Keratinocyte (primary cell): ENCODE measurements around the gene SLC9A4.

Experiments
- CTCF ChIP-seq, 3 experiments: IDR thresholded peaks in 1 of 3; conservative IDR thresholded peaks in 1 of 3; optimal IDR thresholded peaks in 1 of 3; 2 replicates in 2 of 3; 3 replicates in 1 of 3; pipeline versions ENCODE3 to v1.5.1; 2011; ENCODE audit warnings: low read length in 3 of 3, mild to moderate bottlenecking in 3 of 3, moderate library complexity in 2 of 3, control low read depth in 1 of 3, inconsistent platforms in 1 of 3; ENCODE audit not compliant: insufficient read depth in 2 of 3; ENCODE audit errors: extremely low read depth in 1 of 3
- EZH2 ChIP-seq: IDR thresholded peaks from one replicate; pipeline ENCODE4 v1.6.1; 2012; ENCODE audit warnings: inconsistent platforms, mild to moderate bottlenecking, low read length, moderate library complexity

GRCh38 chr2:102522162-102522561 lies 49.1 kb downstream of the SLC9A4 start:
- TF ChIP-seq CTCF (optimal IDR thresholded peaks at IDR 0.05 in 1 of 3, IDR thresholded peaks at IDR 0.05 in 1 of 3, conservative IDR thresholded peaks at IDR 0.05 in 1 of 3; ENCODE audit: extremely low read depth in 1 of 3, insufficient read depth in 2 of 3, low read length in 3 of 3) (no peak), EZH2 (no peak)
